ENCODE results near the gene CLIP4.

Gene CLIP4

DNA sequence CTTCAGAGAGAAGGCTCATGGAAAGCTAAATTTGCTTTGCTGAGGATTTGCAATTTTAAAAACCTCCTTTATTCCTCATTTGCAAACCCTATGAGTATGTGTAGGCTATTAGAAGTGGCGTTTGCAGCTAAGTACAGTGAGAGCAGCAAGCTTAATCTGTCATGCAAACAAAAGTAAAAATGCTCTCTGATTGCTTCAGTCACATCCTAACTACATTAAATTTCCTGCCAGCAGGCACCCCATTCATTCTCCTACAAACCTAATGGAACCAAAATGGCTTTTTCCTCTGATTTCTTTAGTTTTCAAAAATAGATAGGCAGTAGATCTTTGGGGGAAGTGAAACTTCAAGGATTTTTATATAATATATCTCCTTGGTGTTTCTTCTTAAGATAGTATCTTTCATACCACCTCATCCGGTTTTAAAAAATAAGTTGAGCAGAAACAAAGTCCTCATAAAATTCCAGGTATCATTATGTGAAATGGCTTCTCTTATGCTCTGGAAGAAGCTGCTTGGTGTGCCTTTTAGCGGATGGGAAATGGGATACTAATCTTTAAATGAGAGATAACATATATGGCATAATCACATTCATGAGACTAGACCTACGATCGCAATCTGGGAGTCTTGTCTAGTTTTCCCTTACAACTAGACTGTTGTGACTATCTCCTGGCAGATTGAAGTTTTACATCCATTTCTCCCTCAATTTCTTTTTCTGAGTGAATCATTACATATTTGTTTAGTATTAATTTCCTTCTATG lies 49.1 kb downstream of the CLIP4 start:
- no peak for ATAC-seq
- TF ChIP-seq TSHZ2 (CRISPR knock-in tag; IDR thresholded peaks at IDR 0.05), result peak; percentile 69
- TF ChIP-seq ZNF70 (CRISPR knock-in tag; IDR thresholded peaks at IDR 0.05), result no peak

- peak; percentile 95 for ATAC-seq
These were observed 50.4 kb downstream of the CLIP4 start for GRCh38 chr2:29165362-29166241.

GRCh38 chr2:29166242-29167039 lies 51.2 kb downstream of the CLIP4 start:
- TF ChIP-seq, protein P1, sequence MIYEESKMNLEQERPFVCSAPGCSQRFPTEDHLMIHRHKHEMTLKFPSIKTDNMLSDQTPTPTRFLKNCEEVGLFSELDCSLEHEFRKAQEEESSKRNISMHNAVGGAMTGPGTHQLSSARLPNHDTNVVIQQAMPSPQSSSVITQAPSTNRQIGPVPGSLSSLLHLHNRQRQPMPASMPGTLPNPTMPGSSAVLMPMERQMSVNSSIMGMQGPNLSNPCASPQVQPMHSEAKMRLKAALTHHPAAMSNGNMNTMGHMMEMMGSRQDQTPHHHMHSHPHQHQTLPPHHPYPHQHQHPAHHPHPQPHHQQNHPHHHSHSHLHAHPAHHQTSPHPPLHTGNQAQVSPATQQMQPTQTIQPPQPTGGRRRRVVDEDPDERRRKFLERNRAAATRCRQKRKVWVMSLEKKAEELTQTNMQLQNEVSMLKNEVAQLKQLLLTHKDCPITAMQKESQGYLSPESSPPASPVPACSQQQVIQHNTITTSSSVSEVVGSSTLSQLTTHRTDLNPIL (CRISPR knock-in tag; IDR thresholded peaks at IDR 0.05; ENCODE audit: low read depth), result no peak
- no peak for TF ChIP-seq CSRNP3 (CRISPR knock-in tag; IDR thresholded peaks at IDR 0.05)
- no peak for TF ChIP-seq ZC3H10 (CRISPR knock-in tag; IDR thresholded peaks at IDR 0.05)
- no peak for TF ChIP-seq ZFP3 (CRISPR knock-in tag; IDR thresholded peaks at IDR 0.05)
- TF ChIP-seq ZNF565 (CRISPR knock-in tag; conservative IDR thresholded peaks at IDR 0.05; ENCODE audit: low read depth), result no peak
- no peak for TF ChIP-seq BACH2 (CRISPR knock-in tag; IDR thresholded peaks at IDR 0.05; ENCODE audit: borderline replicate concordance)
- TF ChIP-seq PATZ1 (CRISPR knock-in tag; IDR thresholded peaks at IDR 0.05; ENCODE audit: borderline replicate concordance), result no peak
- TF ChIP-seq ZFP30 (CRISPR knock-in tag; IDR thresholded peaks at IDR 0.05), result no peak
- no peak for TF ChIP-seq ARNTL (CRISPR knock-in tag; IDR thresholded peaks at IDR 0.05; ENCODE audit: borderline replicate concordance, low read depth)
- no peak for TF ChIP-seq ZNF70 (CRISPR knock-in tag; IDR thresholded peaks at IDR 0.05)

More at GRCh38 chr2:29165362-29166241, 50.4 kb downstream of the CLIP4 start:
- 0 out of 2 replicates have a peak, but pooled peaks have one; percentile 9 for TF ChIP-seq TCF4 (CRISPR knock-in tag; IDR thresholded peaks at IDR 0.05; ENCODE audit: borderline replicate concordance)
- TF ChIP-seq ISL1 (CRISPR knock-in tag; IDR thresholded peaks at IDR 0.05), result no peak

DNA sequence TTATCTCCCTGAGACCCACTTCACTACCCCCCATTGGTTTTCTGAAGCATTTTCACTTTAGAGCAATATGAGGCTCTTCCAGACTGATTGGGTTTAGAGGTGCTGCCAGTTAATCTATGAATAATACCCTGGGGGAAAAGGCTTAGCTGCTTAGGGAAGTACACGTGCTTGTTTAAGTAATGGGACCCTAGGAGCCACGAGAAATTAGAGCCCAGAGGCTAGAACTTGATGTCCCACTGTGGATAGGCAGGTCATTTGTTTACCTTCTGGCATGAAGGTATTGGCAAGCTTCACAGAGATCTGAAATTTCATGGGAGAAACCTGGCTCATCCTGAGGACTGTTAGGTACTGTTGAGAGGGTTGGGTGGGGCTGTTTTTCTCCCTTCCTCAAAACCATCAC lies 59.7 kb downstream of the CLIP4 start:
- no peak for ATAC-seq
- TF ChIP-seq POU6F1 (CRISPR knock-in tag; IDR thresholded peaks at IDR 0.05; ENCODE audit: borderline replicate concordance, low read depth) (no peak), TSHZ2 (CRISPR knock-in tag; IDR thresholded peaks at IDR 0.05) (no peak), GLIS3 (CRISPR knock-in tag; IDR thresholded peaks at IDR 0.05) (no peak), ZNF565 (CRISPR knock-in tag; conservative IDR thresholded peaks at IDR 0.05; ENCODE audit: low read depth) (no peak), PATZ1 (CRISPR knock-in tag; IDR thresholded peaks at IDR 0.05; ENCODE audit: borderline replicate concordance) (no peak), ZNF70 (CRISPR knock-in tag; IDR thresholded peaks at IDR 0.05) (no peak), CSDC2 (CRISPR knock-in tag; IDR thresholded peaks at IDR 0.05) (no peak), ZFP3 (CRISPR knock-in tag; IDR thresholded peaks at IDR 0.05) (no peak), BACH2 (CRISPR knock-in tag; IDR thresholded peaks at IDR 0.05; ENCODE audit: borderline replicate concordance) (no peak)

More at GRCh38 chr2:29166242-29167039, 51.2 kb downstream of the CLIP4 start:
- ATAC-seq, result no peak

Data from SK-N-SH treated with all-trans-retinoic acid at 6 μM for 48 hours (cell line).